SJCRH30 (cell line): Measurements from ENCODE around the gene ACY1. TPM values are rescaled to one million over a fixed set of nuclear protein-coding genes. Genes with fewer than 3 reads are reported as not detected.
"Not testable (repeated sequence)": the region's sequence is repeated elsewhere in the genome, so short reads cannot be mapped to it uniquely, and the experiment has no call there.

ENCODE experiments used
- DNase-seq, 2 experiments: peaks; one replicate each; pipeline ENCODE4 v3.0.0-alpha.2; 2015 to 2020
- H3K27ac ChIP-seq: fragments of 250-450 bp; sonication (Bioruptor Pico); 2 replicates; pipeline ENCODE4 v1.5.1; 2020; ENCODE audit warnings: mild to moderate bottlenecking, moderate library complexity
- H3K27me3 ChIP-seq: fragments of 250-450 bp; sonication (Bioruptor Pico); 2 replicates; pipeline ENCODE4 v1.5.1; 2020; ENCODE audit warnings: mild to moderate bottlenecking, moderate library complexity
- H3K36me3 ChIP-seq: fragments of 250-450 bp; sonication (Bioruptor Pico); 2 replicates; pipeline ENCODE4 v1.5.1; 2020; ENCODE audit warnings: mild to moderate bottlenecking, moderate library complexity
- H3K4me1 ChIP-seq: fragments of 250-450 bp; sonication (Bioruptor Pico); 2 replicates; pipeline ENCODE4 v1.5.1; 2020; ENCODE audit warnings: mild to moderate bottlenecking, moderate library complexity
- H3K4me3 ChIP-seq: fragments of 250-450 bp; sonication (Bioruptor Pico); 2 replicates; pipeline ENCODE4 v1.5.1; 2020; ENCODE audit warnings: mild to moderate bottlenecking, moderate library complexity
- H3K9me3 ChIP-seq: fragments of 250-450 bp; sonication (Bioruptor Pico); replicated peaks from 2 replicates; pipeline ENCODE4 v1.5.1; 2020; ENCODE audit warnings: mild to moderate bottlenecking, moderate library complexity
- total RNA-seq: library from RNA; depleted of rRNA; stranded (reverse); fragments of >200 nt; shearing (Covaris generic); gene quantifications from 2 replicates; pipeline ENCODE4 v1.2.3, GENCODE V29; 2014

Gene ACY1
- total RNA-seq, 1 experiment from 2014 or later, result 26.2 TPM

DNA sequence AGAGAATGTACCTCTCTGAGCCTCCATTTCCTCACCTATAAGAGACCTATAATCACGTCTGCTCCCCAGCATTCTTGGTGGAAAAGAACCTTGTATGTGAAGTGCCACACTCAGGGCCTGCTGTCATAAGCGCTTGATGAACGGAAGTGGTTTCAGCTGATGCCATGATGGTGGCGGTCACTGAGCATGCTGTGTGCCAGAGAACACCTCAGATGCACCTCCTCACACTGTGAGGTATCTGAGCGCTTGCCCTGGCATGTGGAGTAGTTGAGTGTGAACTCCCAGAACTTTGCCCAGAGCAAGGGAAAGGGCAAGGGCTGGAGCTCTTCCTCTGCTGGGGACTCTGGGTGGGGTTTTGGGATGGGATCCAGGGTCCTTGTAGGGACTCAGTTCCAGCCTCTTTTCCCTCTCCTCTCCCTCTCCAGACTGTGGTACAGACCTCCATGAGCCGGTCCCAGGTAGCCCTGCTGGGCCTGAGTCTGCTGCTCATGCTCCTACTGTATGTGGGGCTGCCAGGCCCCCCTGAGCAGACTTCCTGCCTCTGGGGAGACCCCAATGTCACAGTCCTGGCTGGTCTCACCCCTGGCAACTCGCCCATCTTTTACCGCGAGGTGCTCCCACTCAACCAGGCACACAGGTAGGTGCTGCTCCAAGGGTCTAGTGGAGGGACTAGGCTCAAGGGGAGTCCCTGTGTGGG, 5.7 kb upstream of the ACY1 start:
- DNase-seq, result no peak
- Histone ChIP-seq H3K9me3 (no peaks in the 10 kb centered on the region), H3K27me3 (no peaks in the 10 kb centered on the region), H3K4me3 (no peak overlapping the region), H3K4me1 (peaks cover 13% of the 10 kb centered on the region; the same call in 1 of the 2 replicates), H3K36me3 (no peaks in the 10 kb centered on the region), H3K27ac (no peak overlapping the region)

DNA sequence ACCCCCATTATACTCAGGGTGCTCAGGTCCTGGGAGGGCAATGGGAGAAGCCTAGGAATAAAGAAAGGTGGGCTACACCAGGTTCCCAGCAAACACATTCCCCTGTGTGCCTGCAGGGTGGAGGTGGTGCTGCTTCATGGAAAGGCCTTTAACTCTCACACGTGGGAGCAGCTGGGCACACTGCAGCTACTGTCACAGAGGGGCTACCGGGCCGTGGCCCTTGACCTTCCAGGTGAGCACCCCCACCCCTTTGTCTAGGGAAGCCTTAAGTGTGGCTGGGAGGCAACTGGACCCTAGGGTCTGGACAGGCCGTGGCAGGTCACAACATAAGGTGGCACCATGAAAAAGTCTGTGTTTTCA, 5.2 kb upstream of the ACY1 start:
- H3K27ac ChIP-seq, result no peak overlapping the region
- H3K36me3 ChIP-seq, result no peaks in the 10 kb centered on the region
- peaks cover 13% of the 10 kb centered on the region; the same call in 1 of the 2 replicates for H3K4me1 ChIP-seq
- no peak for DNase-seq
- H3K4me3 ChIP-seq, result no peak overlapping the region
- H3K9me3 ChIP-seq, result no peaks in the 10 kb centered on the region
- no peaks in the 10 kb centered on the region for H3K27me3 ChIP-seq

DNA sequence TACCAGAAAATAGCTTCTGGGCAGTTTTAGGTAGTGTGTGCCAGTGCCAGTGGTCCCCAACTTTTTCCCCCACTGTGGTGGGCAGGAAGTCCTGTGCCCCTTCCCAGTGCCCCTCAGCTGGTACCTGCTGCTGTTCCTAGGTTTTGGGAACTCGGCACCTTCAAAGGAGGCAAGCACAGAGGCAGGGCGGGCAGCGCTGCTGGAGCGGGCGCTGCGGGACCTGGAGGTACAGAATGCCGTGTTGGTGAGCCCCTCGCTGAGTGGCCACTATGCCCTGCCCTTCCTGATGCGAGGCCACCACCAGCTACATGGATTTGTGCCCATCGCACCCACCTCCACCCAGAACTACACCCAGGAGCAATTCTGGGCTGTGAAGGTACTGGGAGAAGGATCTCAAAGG, 3.1 kb upstream of the ACY1 start:
- peaks cover 13% of the 10 kb centered on the region; the same call in 1 of the 2 replicates for H3K4me1 ChIP-seq
- no peaks in the 10 kb centered on the region for H3K27me3 ChIP-seq
- no peak overlapping the region for H3K4me3 ChIP-seq
- DNase-seq, result no peak
- H3K36me3 ChIP-seq, result no peaks in the 10 kb centered on the region
- H3K27ac ChIP-seq, result no peak overlapping the region
- no peaks in the 10 kb centered on the region for H3K9me3 ChIP-seq

GRCh38 chr3:51982352-51982837, 940 bp upstream of the ACY1 start:
- DNase-seq, result peak; percentile 54 to 66
- Histone ChIP-seq H3K9me3 (no peaks in the 10 kb centered on the region), H3K27ac (peak overlapping the region; percentile 64)

DNA sequence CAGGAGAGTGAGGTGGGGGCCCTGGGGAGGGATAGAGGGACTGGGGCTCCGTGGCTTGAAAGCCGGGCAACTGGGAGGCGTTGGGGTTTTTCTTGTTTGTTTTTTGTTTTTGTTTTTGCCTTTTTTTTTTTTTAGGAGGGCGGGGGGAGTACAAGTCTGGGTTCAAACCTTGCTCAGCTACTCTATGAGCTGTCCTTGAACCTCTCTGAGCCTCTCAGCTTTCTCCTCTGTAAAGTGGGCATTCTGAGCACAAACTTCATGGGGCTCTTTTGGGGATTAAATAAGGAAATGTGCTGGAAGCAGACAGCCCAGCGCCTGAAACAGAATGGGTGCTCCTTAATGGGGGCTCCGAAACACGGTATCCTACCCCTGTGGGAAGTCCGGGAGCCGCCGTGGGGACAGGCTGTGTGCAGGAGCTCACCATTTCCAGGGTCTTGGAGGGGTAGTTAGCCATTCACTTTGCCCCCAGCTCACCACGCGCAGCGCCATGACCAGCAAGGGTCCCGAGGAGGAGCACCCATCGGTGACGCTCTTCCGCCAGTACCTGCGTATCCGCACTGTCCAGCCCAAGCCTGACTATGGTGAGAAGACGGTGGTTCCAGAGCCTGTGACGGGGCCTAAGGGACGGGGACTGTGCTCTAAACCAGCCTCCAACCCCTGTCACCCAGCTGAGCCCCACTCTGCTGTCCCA, 388 bp downstream of the ACY1 start:
- H3K36me3 ChIP-seq, result no peaks in the 10 kb centered on the region
- peaks cover 3% of the 10 kb centered on the region; the same call in 1 of the 2 replicates for H3K4me1 ChIP-seq
- peak overlapping the region; percentile 60 for H3K4me3 ChIP-seq
- H3K9me3 ChIP-seq, result no peaks in the 10 kb centered on the region
- no peak for DNase-seq
- peak overlapping the region; percentile 64 for H3K27ac ChIP-seq
- no peaks in the 10 kb centered on the region for H3K27me3 ChIP-seq

More at GRCh38 chr3:51982352-51982837, 940 bp upstream of the ACY1 start:
- peak overlapping the region; percentile 60 for H3K4me3 ChIP-seq
- no peaks in the 10 kb centered on the region for H3K36me3 ChIP-seq
- no peaks in the 10 kb centered on the region for H3K27me3 ChIP-seq
- H3K4me1 ChIP-seq, result peaks cover 3% of the 10 kb centered on the region; the same call in 1 of the 2 replicates

DNA sequence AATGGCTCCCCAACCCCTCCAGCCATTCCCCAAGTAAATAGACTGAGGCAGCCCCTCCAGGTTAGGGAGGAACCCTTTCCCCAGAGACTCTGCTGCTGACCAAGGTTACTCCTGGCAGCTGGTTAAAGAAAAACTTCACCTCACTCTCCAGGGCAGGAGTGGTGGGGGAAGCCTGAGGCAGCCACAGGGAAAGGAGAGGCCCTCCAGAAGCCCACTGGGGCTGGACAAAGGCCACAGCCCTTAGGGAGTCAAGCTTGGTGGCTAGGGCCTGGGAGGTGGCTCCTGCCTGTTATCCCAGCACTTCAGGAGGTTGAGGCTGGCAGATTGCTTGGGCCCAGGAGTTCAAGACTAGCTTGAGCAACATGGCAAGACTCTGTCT, 923 bp downstream of the ACY1 start:
- Histone ChIP-seq H3K4me1 (peaks cover 3% of the 10 kb centered on the region; the same call in 1 of the 2 replicates), H3K36me3 (no peaks in the 10 kb centered on the region), H3K27ac (no peak overlapping the region; the same call in 1 of the 2 replicates), H3K9me3 (no peaks in the 10 kb centered on the region), H3K4me3 (peak overlapping the region; percentile 60), H3K27me3 (no peaks in the 10 kb centered on the region)
- no peak for DNase-seq

DNA sequence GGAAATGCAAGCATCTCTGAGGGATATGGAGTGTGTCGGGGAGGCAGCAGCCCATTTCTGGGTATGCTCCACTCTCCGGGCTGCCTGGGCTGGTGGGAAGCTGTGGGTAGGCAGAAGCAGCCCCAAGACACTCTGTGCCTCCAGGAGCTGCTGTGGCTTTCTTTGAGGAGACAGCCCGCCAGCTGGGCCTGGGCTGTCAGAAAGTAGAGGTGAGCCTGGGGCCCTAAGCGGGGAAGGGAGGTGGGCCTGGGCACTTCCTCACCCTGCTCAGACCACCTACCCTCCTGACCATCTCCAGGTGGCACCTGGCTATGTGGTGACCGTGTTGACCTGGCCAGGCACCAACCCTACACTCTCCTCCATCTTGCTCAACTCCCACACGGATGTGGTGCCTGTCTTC, 1.7 kb downstream of the ACY1 start:
- Histone ChIP-seq H3K9me3 (no peaks in the 10 kb centered on the region), H3K36me3 (no peaks in the 10 kb centered on the region), H3K27me3 (no peaks in the 10 kb centered on the region), H3K4me1 (peaks cover 3% of the 10 kb centered on the region; the same call in 1 of the 2 replicates), H3K4me3 (no peak overlapping the region), H3K27ac (no peak overlapping the region)
- no peak for DNase-seq

DNA sequence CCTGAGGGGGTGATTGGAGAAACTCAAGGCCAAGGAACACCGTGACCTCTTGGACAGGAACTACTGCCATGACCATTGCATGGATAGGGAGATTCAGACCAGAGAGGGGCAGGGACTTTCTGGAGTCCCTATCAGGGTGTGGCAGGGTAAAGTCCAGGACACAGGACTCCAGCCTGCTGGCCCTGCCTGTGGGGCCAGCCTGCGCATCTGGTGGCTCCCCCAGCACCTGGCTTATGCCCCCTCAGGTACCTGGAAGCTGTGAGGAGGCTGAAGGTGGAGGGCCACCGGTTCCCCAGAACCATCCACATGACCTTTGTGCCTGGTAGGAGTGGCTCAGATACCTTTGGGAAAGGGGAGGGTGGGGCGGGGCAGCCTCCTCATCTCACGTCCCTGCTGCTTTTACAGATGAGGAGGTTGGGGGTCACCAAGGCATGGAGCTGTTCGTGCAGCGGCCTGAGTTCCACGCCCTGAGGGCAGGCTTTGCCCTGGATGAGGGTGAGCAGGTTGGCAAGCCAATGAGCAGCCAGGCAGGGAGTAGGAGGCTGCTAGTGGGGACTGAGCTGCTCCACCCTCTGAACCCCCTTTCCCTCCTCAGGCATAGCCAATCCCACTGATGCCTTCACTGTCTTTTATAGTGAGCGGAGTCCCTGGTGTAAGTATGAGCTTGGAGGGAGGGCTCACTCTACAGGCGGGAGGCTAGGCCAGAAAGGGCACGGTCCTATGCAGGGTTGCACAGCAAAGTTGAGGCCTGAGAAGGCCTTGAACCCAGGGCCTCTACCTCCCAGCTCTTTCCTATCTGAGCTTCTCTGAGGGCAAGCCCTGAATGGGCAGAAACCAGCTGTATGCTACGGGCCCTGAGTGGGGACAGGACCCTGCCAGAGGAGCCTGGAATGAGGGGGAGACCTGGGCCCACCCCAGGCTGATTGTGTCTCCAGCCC, 2.9 kb downstream of the ACY1 start:
- Histone ChIP-seq H3K36me3 (no peaks in the 10 kb centered on the region), H3K27ac (no peak overlapping the region), H3K4me1 (peaks cover 3% of the 10 kb centered on the region; the same call in 1 of the 2 replicates), H3K4me3 (no peak overlapping the region), H3K9me3 (no peaks in the 10 kb centered on the region), H3K27me3 (no peaks in the 10 kb centered on the region)
- no peak for DNase-seq

DNA sequence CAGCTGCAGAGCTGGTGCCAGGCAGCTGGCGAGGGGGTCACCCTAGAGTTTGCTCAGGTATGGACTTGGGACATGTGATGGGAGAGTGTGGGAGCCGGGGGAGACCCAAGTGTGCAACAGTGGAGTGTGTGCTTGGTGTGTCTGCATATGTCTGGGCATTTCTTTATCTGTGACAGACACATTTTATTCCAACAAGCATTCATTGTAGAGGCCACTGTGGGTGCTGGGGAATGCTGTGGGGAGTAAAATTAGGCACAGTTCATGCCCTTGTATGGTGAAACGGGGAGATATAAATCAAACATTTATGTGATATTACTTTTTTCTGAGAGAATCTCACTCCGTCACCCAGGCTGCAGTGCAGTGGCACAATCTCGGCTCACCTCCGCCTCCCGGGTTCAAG, 4.2 kb downstream of the ACY1 start:
- no peaks in the 10 kb centered on the region for H3K9me3 ChIP-seq
- no peak overlapping the region for H3K4me3 ChIP-seq
- H3K27me3 ChIP-seq, result no peaks in the 10 kb centered on the region
- H3K4me1 ChIP-seq, result no peaks in the 10 kb centered on the region; the same call in 1 of the 2 replicates
- peaks cover 7% of the 10 kb centered on the region for H3K36me3 ChIP-seq
- no peak overlapping the region for H3K27ac ChIP-seq
- no peak for DNase-seq

DNA sequence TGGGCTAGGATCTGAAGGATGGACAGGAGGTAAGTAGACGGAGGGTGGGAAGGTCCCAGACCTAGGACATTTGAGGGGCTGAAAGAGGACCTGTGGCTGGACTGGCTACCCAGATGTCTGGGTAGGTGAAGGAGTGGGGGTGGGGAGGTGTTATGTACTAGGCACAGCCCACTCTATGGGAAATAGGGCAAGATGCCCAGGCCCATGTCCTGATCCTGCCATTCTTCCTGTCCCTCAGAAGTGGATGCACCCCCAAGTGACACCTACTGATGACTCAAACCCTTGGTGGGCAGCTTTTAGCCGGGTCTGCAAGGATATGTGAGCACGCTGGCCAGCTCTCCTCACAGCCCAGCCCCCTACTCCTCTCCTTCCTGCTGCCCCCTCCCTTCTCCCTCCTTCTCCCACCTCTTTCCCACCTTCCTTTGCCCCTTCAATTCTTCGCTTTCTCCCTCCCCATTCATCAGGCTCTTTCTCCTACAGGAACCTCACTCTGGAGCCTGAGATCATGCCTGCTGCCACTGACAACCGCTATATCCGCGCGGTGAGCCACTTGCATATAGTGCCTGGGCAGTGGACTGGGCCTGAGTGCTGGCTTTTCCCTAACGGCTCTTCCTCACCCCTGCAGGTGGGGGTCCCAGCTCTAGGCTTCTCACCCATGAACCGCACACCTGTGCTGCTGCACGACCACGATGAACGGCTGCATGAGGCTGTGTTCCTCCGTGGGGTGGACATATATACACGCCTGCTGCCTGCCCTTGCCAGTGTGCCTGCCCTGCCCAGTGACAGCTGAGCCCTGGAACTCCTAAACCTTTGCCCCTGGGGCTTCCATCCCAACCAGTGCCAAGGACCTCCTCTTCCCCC, 5.2 kb downstream of the ACY1 start:
- Histone ChIP-seq H3K4me3 (no peak overlapping the region), H3K9me3 (no peaks in the 10 kb centered on the region)
- no peak for DNase-seq

DNA sequence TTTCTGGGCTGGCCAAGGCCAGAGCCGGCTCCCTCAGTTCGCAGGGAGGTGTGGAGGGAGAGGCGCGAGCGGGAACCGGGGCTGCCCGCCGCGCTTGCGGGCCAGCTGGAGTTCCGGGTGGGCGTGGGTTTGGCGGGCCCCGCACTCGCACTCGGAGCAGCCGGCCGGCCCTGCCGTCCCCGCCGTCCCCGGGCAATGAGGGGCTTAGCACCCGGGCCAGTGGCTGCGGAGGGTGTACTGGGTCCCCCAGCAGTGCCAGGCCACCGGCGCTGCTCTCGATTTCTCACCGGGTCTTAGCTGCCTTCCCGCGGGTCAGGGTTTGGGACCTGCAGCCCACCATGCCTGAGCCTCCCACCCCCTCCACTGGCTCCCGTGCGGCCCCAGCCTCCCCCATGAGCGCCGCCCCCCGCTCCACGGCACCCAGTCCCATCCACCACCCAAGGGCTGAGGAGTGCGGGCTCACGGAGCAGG, 7.2 kb downstream of the ACY1 start:
- not testable (repeated sequence) for H3K4me3 ChIP-seq, H3K27me3 ChIP-seq, H3K4me1 ChIP-seq, H3K27ac ChIP-seq, H3K9me3 ChIP-seq, DNase-seq
- H3K36me3 ChIP-seq, result peaks cover 34% of the 10 kb centered on the region

More for the DNA sequence above, 5.2 kb downstream of the ACY1 start:
- Histone ChIP-seq H3K36me3 (peaks cover 16% of the 10 kb centered on the region), H3K27me3 (no peaks in the 10 kb centered on the region), H3K4me1 (no peaks in the 10 kb centered on the region; the same call in 1 of the 2 replicates), H3K27ac (no peak overlapping the region)

DNA sequence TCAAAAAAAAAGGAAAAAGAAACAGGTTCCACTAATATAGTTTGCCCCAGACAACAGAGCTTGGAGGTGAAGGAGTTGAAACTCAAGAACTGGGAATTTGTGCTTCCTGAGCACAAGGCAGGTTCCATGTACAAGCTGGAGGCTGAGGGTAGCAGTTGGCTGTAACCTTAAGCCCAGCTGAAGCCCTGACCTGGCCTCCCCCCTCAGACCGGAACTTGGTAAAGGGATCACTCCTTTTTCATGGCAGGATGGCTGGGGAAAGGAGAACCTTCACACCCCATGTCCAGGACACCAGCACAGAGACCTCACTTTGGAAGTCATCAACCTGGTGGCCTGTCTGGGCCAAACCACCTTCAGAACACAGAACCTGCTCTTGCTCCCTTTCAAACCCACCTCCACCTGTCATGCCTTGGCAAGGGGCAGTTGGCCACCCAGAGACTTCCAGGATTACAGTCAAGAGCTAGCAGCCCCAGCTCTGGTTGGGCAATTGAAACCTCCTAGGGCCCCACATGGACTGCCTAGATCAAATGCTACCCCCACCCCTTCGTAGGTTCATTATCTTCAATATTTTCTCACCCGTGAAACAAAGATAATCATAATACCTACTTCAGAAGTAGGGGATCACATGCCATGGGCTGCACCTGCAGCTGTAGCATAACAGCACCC, 8.8 kb downstream of the ACY1 start:
- peaks cover 34% of the 10 kb centered on the region for H3K36me3 ChIP-seq
- no peak overlapping the region for H3K4me3 ChIP-seq
- H3K4me1 ChIP-seq, result peaks cover 8% of the 10 kb centered on the region
- H3K27me3 ChIP-seq, result no peaks in the 10 kb centered on the region
- no peaks in the 10 kb centered on the region for H3K9me3 ChIP-seq
- H3K27ac ChIP-seq, result no peak overlapping the region
- DNase-seq, result no peak

DNA sequence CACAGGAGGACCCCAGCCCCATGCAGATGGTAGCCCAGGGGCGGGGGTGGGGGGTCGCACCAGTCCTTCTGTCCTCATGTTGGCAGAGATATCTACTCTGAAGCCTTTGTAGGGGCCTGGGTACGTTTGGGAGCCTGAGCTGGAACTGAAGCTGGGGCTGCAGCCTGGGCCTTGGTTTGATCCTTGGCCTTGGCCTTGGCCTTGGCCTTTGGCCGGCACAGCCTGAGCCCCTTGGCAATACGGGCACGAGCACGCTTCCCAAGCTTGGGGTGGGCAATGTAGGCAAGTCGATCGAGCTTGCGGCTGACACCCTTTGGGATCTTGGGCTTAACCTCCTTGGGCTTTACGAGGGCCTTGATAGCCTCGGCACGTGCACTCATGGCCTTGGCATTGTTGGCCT, 10.3 kb downstream of the ACY1 start:
- not testable (repeated sequence) for H3K27me3 ChIP-seq, H3K9me3 ChIP-seq, DNase-seq, H3K27ac ChIP-seq, H3K4me3 ChIP-seq
- Histone ChIP-seq H3K36me3 (peaks cover 34% of the 10 kb centered on the region), H3K4me1 (peaks cover 21% of the 10 kb centered on the region)
